Astrocyte (in vitro differentiated cells and primary cell): ENCODE measurements around the gene NR6A1. TPM values are rescaled to one million over a fixed set of nuclear protein-coding genes. Genes with fewer than 3 reads are reported as not detected.
A peak's percentile ranks its signal among the peaks of the same experiment; 100 is the strongest.

Experiments
- DNase-seq: peaks from one replicate; pipeline ENCODE4 v3.0.0-alpha.2; 2010; ENCODE audit warnings: low read depth
- FAIRE-seq: peaks from 2 replicates; lab custom pipeline; 2011; peaks lifted over from hg19 to GRCh38; lab: Jason Lieb, UNC
- H2AFZ ChIP-seq: 2 replicates; pipeline ENCODE4 v1.6.0; 2012; ENCODE audit warnings: low read depth, low read length, inconsistent platforms
- H3K27ac ChIP-seq: 2 replicates; pipeline ENCODE4 v1.5.1; 2011; ENCODE audit warnings: low read depth, low read length, inconsistent platforms
- H3K27me3 ChIP-seq: 2 replicates; pipeline ENCODE4 v1.6.0; 2011; ENCODE audit warnings: low read length, inconsistent platforms; ENCODE audit not compliant: insufficient read depth
- H3K36me3 ChIP-seq: 2 replicates; pipeline ENCODE4 v1.5.1; 2011; ENCODE audit warnings: low read length, inconsistent platforms; ENCODE audit not compliant: insufficient read depth
- H3K4me1 ChIP-seq: 2 replicates; pipeline ENCODE4 v1.5.1; 2011; ENCODE audit warnings: low read length, inconsistent platforms; ENCODE audit not compliant: insufficient read depth
- H3K4me2 ChIP-seq: 2 replicates; pipeline ENCODE4 v1.6.0; 2012; ENCODE audit warnings: low read length, inconsistent platforms
- H3K4me3 ChIP-seq: 2 replicates; pipeline ENCODE4 v1.5.1; 2011; ENCODE audit warnings: low read depth, mild to moderate bottlenecking, low read length, inconsistent platforms; ENCODE audit not compliant: insufficient read depth
- H3K79me2 ChIP-seq: 2 replicates; pipeline ENCODE4 v1.6.0; 2012; ENCODE audit warnings: mild to moderate bottlenecking, low read length, inconsistent platforms; ENCODE audit not compliant: insufficient read depth
- H3K9ac ChIP-seq: 2 replicates; pipeline ENCODE4 v1.6.0; 2012; ENCODE audit warnings: mild to moderate bottlenecking, low read length, inconsistent platforms
- H3K9me3 ChIP-seq: 2 replicates; pipeline ENCODE4 v1.5.1; 2012; ENCODE audit warnings: low read depth, mild to moderate bottlenecking, low read length, inconsistent platforms; ENCODE audit not compliant: insufficient read depth
- H4K20me1 ChIP-seq: 2 replicates; pipeline ENCODE4 v1.6.0; 2012; ENCODE audit warnings: low read length, inconsistent platforms; ENCODE audit not compliant: insufficient read depth
- H3K27ac Mint-ChIP-seq: one replicate; pipeline ENCODE4 v1.8.0; 2021; ENCODE audit warnings: mild to moderate bottlenecking, mixed read lengths; ENCODE audit not compliant: unreplicated experiment
- H3K27me3 Mint-ChIP-seq: one replicate; pipeline ENCODE4 v1.8.0; 2021; ENCODE audit warnings: low read depth, mixed read lengths; ENCODE audit not compliant: unreplicated experiment
- H3K36me3 Mint-ChIP-seq: one replicate; pipeline ENCODE4 v1.8.0; 2021; ENCODE audit warnings: low read depth, mixed read lengths; ENCODE audit not compliant: unreplicated experiment
- H3K4me1 Mint-ChIP-seq: one replicate; pipeline ENCODE4 v1.8.0; 2021; ENCODE audit warnings: low read depth, mixed read lengths; ENCODE audit not compliant: unreplicated experiment
- H3K4me3 Mint-ChIP-seq: one replicate; pipeline ENCODE4 v1.8.0; 2021; ENCODE audit warnings: mild to moderate bottlenecking, moderate library complexity, mixed read lengths; ENCODE audit not compliant: unreplicated experiment
- H3K9me3 Mint-ChIP-seq: one replicate; pipeline ENCODE4 v1.8.0; 2021; ENCODE audit warnings: mild to moderate bottlenecking, mixed read lengths; ENCODE audit not compliant: unreplicated experiment
- CTCF ChIP-seq: IDR thresholded peaks from 2 replicates; pipeline ENCODE4 v1.5.1; 2011; ENCODE audit warnings: low read depth, mild to moderate bottlenecking, inconsistent platforms, low read length, moderate library complexity; ENCODE audit not compliant: insufficient read depth
- EZH2 ChIP-seq: IDR thresholded peaks from 2 replicates; pipeline ENCODE4 v1.6.1; 2012; ENCODE audit warnings: mild to moderate bottlenecking, low read length, inconsistent platforms; ENCODE audit not compliant: insufficient read depth
- total RNA-seq: library from RNA; stranded (reverse); gene quantifications from 2 replicates; pipeline ENCODE4 v1.2.1, GENCODE V29; 2021

Gene NR6A1
- total RNA-seq, 1 donor from 2014 or later, result 20.8 TPM

GRCh38 chr9:124810663-124811355 is 39.7 kb upstream of the NR6A1 start:
- H3K4me3 ChIP-seq, result no peak overlapping the region
- peak; percentile 92 for DNase-seq
- peak overlapping the region; percentile 75 for H2AFZ ChIP-seq
- no peaks in the 10 kb centered on the region for H3K79me2 ChIP-seq
- no peaks in the 10 kb centered on the region for H3K27me3 ChIP-seq
- Mint-ChIP-seq H3K27ac (peak overlapping the region; percentile 99), H3K36me3 (peaks cover 7% of the 10 kb centered on the region), H3K9me3 (no peaks in the 10 kb centered on the region), H3K4me1 (peaks cover 34% of the 10 kb centered on the region), H3K27me3 (no peaks in the 10 kb centered on the region), H3K4me3 (peak overlapping the region; percentile 34)
- FAIRE-seq, result no peak
- no peaks in the 10 kb centered on the region for H4K20me1 ChIP-seq
- peak overlapping the region; percentile 75 for H3K4me2 ChIP-seq
- H3K27ac ChIP-seq, result peak overlapping the region; percentile 98
- H3K36me3 ChIP-seq, result no peaks in the 10 kb centered on the region
- no peaks in the 10 kb centered on the region for H3K9me3 ChIP-seq
- no peak for TF ChIP-seq CTCF
- no peak for TF ChIP-seq EZH2
- peak overlapping the region; percentile 87 for H3K9ac ChIP-seq
- peaks cover 43% of the 10 kb centered on the region for H3K4me1 ChIP-seq

GRCh38 chr9:124809741-124810500 is 38.8 kb upstream of the NR6A1 start:
- Histone ChIP-seq H4K20me1 (no peaks in the 10 kb centered on the region), H3K36me3 (no peaks in the 10 kb centered on the region), H3K4me1 (peaks cover 43% of the 10 kb centered on the region), H3K79me2 (no peaks in the 10 kb centered on the region), H3K9ac (peak overlapping the region; percentile 87), H3K27ac (no peak overlapping the region), H3K4me3 (no peak overlapping the region), H3K9me3 (no peaks in the 10 kb centered on the region), H3K27me3 (no peaks in the 10 kb centered on the region), H3K4me2 (no peak overlapping the region), H2AFZ (no peak overlapping the region)
- Mint-ChIP-seq H3K9me3 (no peaks in the 10 kb centered on the region), H3K36me3 (peaks cover 7% of the 10 kb centered on the region), H3K4me1 (peaks cover 34% of the 10 kb centered on the region), H3K27ac (peak overlapping the region; percentile 99), H3K4me3 (no peak overlapping the region), H3K27me3 (no peaks in the 10 kb centered on the region)
- FAIRE-seq, result no peak
- TF ChIP-seq CTCF (no peak), EZH2 (no peak)
- no peak for DNase-seq
